ENCODE results near the gene ZNF800.
"Not testable (repeated sequence)": the region's sequence is repeated elsewhere in the genome, so short reads cannot be mapped to it uniquely, and the experiment has no call there.

The ZNF800 gene, protein sequence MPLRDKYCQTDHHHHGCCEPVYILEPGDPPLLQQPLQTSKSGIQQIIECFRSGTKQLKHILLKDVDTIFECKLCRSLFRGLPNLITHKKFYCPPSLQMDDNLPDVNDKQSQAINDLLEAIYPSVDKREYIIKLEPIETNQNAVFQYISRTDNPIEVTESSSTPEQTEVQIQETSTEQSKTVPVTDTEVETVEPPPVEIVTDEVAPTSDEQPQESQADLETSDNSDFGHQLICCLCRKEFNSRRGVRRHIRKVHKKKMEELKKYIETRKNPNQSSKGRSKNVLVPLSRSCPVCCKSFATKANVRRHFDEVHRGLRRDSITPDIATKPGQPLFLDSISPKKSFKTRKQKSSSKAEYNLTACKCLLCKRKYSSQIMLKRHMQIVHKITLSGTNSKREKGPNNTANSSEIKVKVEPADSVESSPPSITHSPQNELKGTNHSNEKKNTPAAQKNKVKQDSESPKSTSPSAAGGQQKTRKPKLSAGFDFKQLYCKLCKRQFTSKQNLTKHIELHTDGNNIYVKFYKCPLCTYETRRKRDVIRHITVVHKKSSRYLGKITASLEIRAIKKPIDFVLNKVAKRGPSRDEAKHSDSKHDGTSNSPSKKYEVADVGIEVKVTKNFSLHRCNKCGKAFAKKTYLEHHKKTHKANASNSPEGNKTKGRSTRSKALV

DNA sequence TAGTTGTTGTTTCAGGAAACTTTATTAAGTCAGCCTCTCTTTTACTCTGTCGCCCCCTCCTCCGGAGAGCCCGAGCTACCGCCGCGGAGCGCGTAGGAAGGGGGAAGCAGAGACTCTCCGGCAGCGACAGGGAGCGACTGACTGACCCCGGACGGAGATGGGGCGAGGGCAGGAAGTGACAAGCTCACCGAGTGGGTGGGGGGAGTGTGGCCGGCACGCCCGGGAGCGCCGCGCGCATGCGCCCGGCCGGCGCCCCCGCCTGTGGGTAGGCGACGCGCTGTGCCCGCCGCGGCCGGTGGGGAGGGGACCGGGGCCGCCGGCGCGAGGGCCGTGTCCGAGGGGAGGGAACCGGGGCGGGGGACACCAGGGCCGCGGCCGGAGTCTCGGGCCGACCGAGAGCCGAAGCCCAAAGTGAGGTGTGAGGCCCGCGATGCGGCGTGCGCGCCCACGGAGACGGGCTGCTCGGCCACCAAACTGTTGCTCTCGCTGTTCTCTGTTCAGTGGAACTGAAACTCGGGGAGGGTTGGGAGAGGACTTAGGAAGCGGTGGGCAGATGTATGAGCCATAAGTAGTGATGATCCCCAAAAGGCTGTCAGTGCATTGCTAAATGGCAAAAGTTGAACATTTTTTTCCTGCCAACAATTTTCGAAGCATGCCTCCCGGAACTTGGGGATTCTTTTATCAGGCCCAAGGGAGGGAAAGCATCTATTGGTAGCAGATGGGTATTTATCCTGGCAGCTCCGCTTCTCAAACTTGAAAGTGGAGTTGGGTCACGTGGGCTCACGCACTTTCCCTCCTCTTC lies at the start of gene ZNF800:
TSS of gene ZNF800 (minus strand) at position 143 of the 802 bp plus-strand sequence. CDS start 1,151 bp downstream, outside the sequence.
- Mint-ChIP-seq H3K27me3 (ENCODE audit: low read depth, poor library complexity) (peaks cover 30% of the 10 kb centered on the region), H3K36me3 (ENCODE audit: low read depth) (peaks cover 28% of the 10 kb centered on the region), H3K4me3 (peak within 1 kb of the TSS; percentile 96), H3K27ac (peak within 1 kb of the TSS; percentile 55), H3K4me1 (peaks cover 32% of the 10 kb centered on the region), H3K9me3 (no peaks in the 10 kb centered on the region)
- DNase-seq, result peak; percentile 82
- TF ChIP-seq, protein P1, sequence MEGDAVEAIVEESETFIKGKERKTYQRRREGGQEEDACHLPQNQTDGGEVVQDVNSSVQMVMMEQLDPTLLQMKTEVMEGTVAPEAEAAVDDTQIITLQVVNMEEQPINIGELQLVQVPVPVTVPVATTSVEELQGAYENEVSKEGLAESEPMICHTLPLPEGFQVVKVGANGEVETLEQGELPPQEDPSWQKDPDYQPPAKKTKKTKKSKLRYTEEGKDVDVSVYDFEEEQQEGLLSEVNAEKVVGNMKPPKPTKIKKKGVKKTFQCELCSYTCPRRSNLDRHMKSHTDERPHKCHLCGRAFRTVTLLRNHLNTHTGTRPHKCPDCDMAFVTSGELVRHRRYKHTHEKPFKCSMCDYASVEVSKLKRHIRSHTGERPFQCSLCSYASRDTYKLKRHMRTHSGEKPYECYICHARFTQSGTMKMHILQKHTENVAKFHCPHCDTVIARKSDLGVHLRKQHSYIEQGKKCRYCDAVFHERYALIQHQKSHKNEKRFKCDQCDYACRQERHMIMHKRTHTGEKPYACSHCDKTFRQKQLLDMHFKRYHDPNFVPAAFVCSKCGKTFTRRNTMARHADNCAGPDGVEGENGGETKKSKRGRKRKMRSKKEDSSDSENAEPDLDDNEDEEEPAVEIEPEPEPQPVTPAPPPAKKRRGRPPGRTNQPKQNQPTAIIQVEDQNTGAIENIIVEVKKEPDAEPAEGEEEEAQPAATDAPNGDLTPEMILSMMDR (IDR thresholded peaks at IDR 0.05), result no peak

DNA sequence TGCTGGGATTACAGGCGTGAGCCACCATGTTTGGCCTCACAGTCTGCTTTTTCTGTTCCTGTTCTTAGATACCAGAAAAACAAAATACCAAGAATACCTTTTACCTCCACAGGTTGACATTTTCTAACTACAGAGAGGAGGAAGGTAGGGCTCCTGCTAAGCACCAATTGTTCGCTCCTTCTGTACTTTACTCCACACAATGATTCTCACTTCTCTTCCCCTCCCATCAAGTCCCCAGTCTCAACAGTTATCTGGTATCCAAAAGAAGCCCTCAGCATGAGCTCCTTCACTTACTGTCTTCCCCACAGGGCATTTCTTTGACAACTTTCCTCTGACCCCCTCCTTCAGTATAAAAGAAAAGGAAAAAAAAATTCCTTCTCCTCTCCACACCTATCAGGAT lies 47.7 kb upstream of the ZNF800 start:
- H3K27me3 Mint-ChIP-seq (ENCODE audit: low read depth, poor library complexity), result peaks cover 15% of the 10 kb centered on the region
- no peak for DNase-seq
- H3K4me1 Mint-ChIP-seq, result no peaks in the 10 kb centered on the region
- TF ChIP-seq, protein P1 (IDR thresholded peaks at IDR 0.05), result no peak
- H3K4me3 Mint-ChIP-seq, result no peak overlapping the region
- H3K27ac Mint-ChIP-seq, result no peak overlapping the region
- no peaks in the 10 kb centered on the region for H3K36me3 Mint-ChIP-seq (ENCODE audit: low read depth)
- H3K9me3 Mint-ChIP-seq, result no peaks in the 10 kb centered on the region

DNA sequence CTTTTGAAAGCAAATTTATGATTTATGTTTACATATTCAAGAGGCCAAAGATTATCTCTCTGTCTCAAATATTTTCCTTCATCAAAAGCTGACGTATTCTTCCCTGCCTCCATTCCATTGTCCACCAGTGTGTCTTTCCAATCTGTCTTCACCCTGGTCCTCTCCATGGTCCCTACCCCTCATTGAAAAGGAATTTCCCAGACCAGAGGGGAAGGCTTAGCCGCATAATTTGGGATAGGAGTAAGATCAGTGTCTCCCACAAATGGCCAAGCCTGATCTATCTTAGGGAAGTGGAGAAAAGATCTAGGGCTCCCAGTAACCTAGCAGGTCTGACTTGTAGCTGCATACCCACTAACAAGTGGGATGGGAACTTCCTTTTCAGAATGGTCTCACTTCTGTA lies 46.3 kb upstream of the ZNF800 start:
- TF ChIP-seq, protein P1 (IDR thresholded peaks at IDR 0.05), result no peak
- no peak for DNase-seq
- H3K27me3 Mint-ChIP-seq (ENCODE audit: low read depth, poor library complexity), result peaks cover 17% of the 10 kb centered on the region
- H3K27ac Mint-ChIP-seq, result no peak overlapping the region
- H3K4me1 Mint-ChIP-seq, result no peaks in the 10 kb centered on the region
- no peaks in the 10 kb centered on the region for H3K9me3 Mint-ChIP-seq
- H3K4me3 Mint-ChIP-seq, result no peak overlapping the region
- no peaks in the 10 kb centered on the region for H3K36me3 Mint-ChIP-seq (ENCODE audit: low read depth)

DNA sequence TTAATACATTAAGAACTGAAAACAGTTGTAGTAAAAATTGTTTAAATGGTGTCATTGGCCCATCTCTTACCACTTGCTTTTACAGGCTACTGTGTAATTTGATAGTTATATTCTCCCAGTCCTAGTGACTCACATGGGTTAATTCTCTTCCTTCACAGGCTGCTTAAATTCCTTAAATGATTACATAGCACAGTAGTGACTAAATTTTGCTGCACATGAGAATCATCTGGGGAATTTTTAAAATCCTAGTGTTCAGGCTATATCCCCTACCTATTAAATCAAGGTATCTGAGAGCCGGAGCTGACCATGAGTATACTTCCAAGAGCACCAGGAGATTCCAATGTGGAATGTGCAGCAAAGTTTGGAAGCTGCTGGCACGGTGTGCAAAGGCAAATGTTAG lies 45.3 kb upstream of the ZNF800 start:
- Mint-ChIP-seq H3K4me3 (no peak overlapping the region), H3K27me3 (ENCODE audit: low read depth, poor library complexity) (peaks cover 15% of the 10 kb centered on the region), H3K27ac (no peak overlapping the region), H3K36me3 (ENCODE audit: low read depth) (no peaks in the 10 kb centered on the region), H3K4me1 (no peaks in the 10 kb centered on the region), H3K9me3 (no peaks in the 10 kb centered on the region)
- no peak for DNase-seq
- TF ChIP-seq, protein P1 (IDR thresholded peaks at IDR 0.05), result no peak

DNA sequence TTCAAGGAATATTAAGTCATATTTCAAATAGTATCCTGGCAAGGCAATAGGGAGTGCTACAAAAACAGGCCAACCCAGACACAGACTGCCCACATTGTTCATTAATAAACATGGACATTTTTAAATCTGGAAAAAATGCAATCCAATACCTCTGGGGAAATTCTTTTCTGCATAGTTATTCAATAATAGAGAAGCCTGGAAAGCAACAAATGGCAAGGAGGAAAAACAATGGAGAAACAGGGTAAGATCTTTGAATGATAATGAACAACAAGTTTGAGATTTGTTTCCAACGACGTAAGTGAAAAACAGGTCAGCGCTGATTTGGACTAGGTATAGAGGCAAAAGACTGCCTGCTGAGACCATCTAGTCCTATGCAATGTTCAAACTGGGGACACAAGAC lies 44.7 kb upstream of the ZNF800 start:
- peaks cover 12% of the 10 kb centered on the region for H3K27me3 Mint-ChIP-seq (ENCODE audit: low read depth, poor library complexity)
- no peaks in the 10 kb centered on the region for H3K4me1 Mint-ChIP-seq
- H3K9me3 Mint-ChIP-seq, result no peaks in the 10 kb centered on the region
- H3K4me3 Mint-ChIP-seq, result no peak overlapping the region
- no peak for DNase-seq
- no peaks in the 10 kb centered on the region for H3K36me3 Mint-ChIP-seq (ENCODE audit: low read depth)
- TF ChIP-seq, protein P1 (IDR thresholded peaks at IDR 0.05), result no peak
- no peak overlapping the region for H3K27ac Mint-ChIP-seq

DNA sequence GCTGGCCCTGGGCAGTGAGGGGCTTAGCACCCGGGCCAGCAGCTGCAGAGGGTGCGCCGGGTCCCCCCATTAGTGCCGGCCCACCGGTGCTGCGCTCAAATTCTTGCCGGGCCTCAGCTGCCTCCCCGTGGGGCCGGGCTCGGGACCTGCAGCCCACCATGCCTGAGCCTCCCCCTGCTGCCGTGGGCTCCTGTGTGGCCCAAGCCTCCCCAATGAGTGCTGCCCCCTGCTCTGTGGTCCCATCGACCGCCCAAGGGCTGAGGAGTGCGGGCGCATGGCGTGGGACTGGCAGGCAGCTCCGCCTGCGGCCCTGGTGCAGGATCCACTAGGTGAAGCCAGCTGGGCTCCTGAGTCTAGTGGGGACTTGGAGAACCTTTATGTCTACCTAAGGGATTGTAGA lies 36.8 kb upstream of the ZNF800 start:
- H3K27me3 Mint-ChIP-seq (ENCODE audit: low read depth, poor library complexity), result peaks cover 20% of the 10 kb centered on the region
- not testable (repeated sequence) for H3K4me3 Mint-ChIP-seq; DNase-seq; H3K36me3 Mint-ChIP-seq (ENCODE audit: low read depth); H3K27ac Mint-ChIP-seq; H3K4me1 Mint-ChIP-seq
- H3K9me3 Mint-ChIP-seq, result peaks cover 12% of the 10 kb centered on the region

All from nephron progenitor cell (in vitro differentiated cells).